ENCODE results near the gene CCDC87. TPM values are rescaled to one million over a fixed set of nuclear protein-coding genes. Genes with fewer than 3 reads are reported as not detected.
A peak's percentile ranks its signal among the peaks of the same experiment; 100 is the strongest.
"Not testable (repeated sequence)": the region's sequence is repeated elsewhere in the genome, so short reads cannot be mapped to it uniquely, and the experiment has no call there.

The CCDC87 gene
- total RNA-seq, 2 donors from 2014 or later = 0.19 to 0.50 TPM

- Mint-ChIP-seq H3K27ac (no peak overlapping the region), H3K9me3 (no peaks in the 10 kb centered on the region), H3K36me3 (peaks cover 46 to 51% of the 10 kb centered on the region in 2 donors)
- ATAC-seq (peak in 1 of 2 donors; percentile 8), DNase-seq (ENCODE audit: low spot score in 2 of 2) (peak in 1 of 2 donors; percentile 31)
These were observed 32.3 kb upstream of the CCDC87 start for GRCh38 chr11:66625041-66625751.

- ATAC-seq = peak in 1 of 2 donors; percentile 7
- no peaks in the 10 kb centered on the region for H3K9me3 Mint-ChIP-seq
These were observed 31.6 kb upstream of the CCDC87 start for GRCh38 chr11:66624450-66624849.

GRCh38 chr11:66619080-66619554 lies 26.3 kb upstream of the CCDC87 start:
- ATAC-seq (peak; percentile 25 to 26), DNase-seq (ENCODE audit: low spot score in 2 of 2) (no peak)
- Mint-ChIP-seq H3K9me3 (no peaks in the 10 kb centered on the region), H3K36me3 (peaks cover 54 to 65% of the 10 kb centered on the region in 2 donors), H3K27ac (peak overlapping the region; percentile 94 to 99)

More at GRCh38 chr11:66624450-66624849, 31.6 kb upstream of the CCDC87 start:
- no peak for DNase-seq (ENCODE audit: low spot score in 2 of 2)
- H3K36me3 Mint-ChIP-seq = peaks cover 46 to 51% of the 10 kb centered on the region in 2 donors
- H3K27ac Mint-ChIP-seq = no peak overlapping the region

- peak overlapping the region; percentile 94 to 99 for H3K27ac Mint-ChIP-seq
- no peak for ATAC-seq
- no peaks in the 10 kb centered on the region for H3K9me3 Mint-ChIP-seq
- no peak for DNase-seq (ENCODE audit: low spot score in 2 of 2)
- H3K36me3 Mint-ChIP-seq = peaks cover 37 to 51% of the 10 kb centered on the region in 2 donors
These were observed 24.4 kb upstream of the CCDC87 start for GRCh38 chr11:66617155-66617834.

GRCh38 chr11:66616379-66617154 lies 23.7 kb upstream of the CCDC87 start, which contains the start of gene RBM14:
Gene RBM14 (plus strand): TSS chr11:66616630. CDS start chr11:66616721, 91 bp downstream.
- ATAC-seq (peak; percentile 94 to 95), DNase-seq (ENCODE audit: low spot score in 2 of 2) (peak; percentile 97 to 99)
- Mint-ChIP-seq H3K9me3 (no peaks in the 10 kb centered on the region), H3K27ac (peak within 1 kb of the TSS; percentile 94 to 99), H3K36me3 (peaks cover 37 to 51% of the 10 kb centered on the region in 2 donors)

GRCh38 chr11:66614073-66614472 lies 21.2 kb upstream of the CCDC87 start:
- Mint-ChIP-seq H3K9me3 (no peaks in the 10 kb centered on the region), H3K36me3 (peaks cover 34 to 37% of the 10 kb centered on the region in 2 donors), H3K27ac (no peak overlapping the region)
- ATAC-seq (no peak), DNase-seq (ENCODE audit: low spot score in 2 of 2) (no peak)

GRCh38 chr11:66612458-66612857 lies 19.6 kb upstream of the CCDC87 start:
- no peaks in the 10 kb centered on the region for H3K9me3 Mint-ChIP-seq
- ATAC-seq (no peak), DNase-seq (ENCODE audit: low spot score in 2 of 2) (no peak)
- H3K27ac Mint-ChIP-seq = no peak overlapping the region
- peaks cover 18 to 21% of the 10 kb centered on the region in 2 donors for H3K36me3 Mint-ChIP-seq

- DNase-seq (ENCODE audit: low spot score in 2 of 2) (no peak), ATAC-seq (peak in 1 of 2 donors; percentile 18)
- Mint-ChIP-seq H3K9me3 (no peaks in the 10 kb centered on the region), H3K36me3 (peaks cover 2% of the 10 kb centered on the region in 2 donors), H3K27ac (no peak overlapping the region)
These were observed 17.1 kb upstream of the CCDC87 start for GRCh38 chr11:66609721-66610617.

GRCh38 chr11:66607126-66607834 lies 14.4 kb upstream of the CCDC87 start:
- Mint-ChIP-seq H3K9me3 (no peaks in the 10 kb centered on the region), H3K27ac (peak overlapping the region in 1 of 2 donors; percentile 75), H3K36me3 (peaks cover 4 to 5% of the 10 kb centered on the region in 2 donors)
- DNase-seq (ENCODE audit: low spot score in 2 of 2) (no peak), ATAC-seq (no peak)

GRCh38 chr11:66606608-66607007 lies 13.7 kb upstream of the CCDC87 start:
- not testable (repeated sequence) for H3K27ac Mint-ChIP-seq; H3K9me3 Mint-ChIP-seq; ATAC-seq; H3K36me3 Mint-ChIP-seq; DNase-seq (ENCODE audit: low spot score in 2 of 2)

- Mint-ChIP-seq H3K9me3 (no peaks in the 10 kb centered on the region), H3K36me3 (peaks cover 4 to 5% of the 10 kb centered on the region in 2 donors), H3K27ac (no peak overlapping the region)
- no peak for ATAC-seq
- no peak for DNase-seq (ENCODE audit: low spot score in 2 of 2)
These were observed 11.3 kb upstream of the CCDC87 start for GRCh38 chr11:66604155-66604554.

- Mint-ChIP-seq H3K36me3 (peaks cover 4 to 5% of the 10 kb centered on the region in 2 donors), H3K27ac (peak overlapping the region in 1 of 2 donors; percentile 49), H3K9me3 (no peaks in the 10 kb centered on the region)
- DNase-seq (ENCODE audit: low spot score in 2 of 2) = no peak
- ATAC-seq = no peak
These were observed 10.2 kb upstream of the CCDC87 start for GRCh38 chr11:66603072-66603471.

GRCh38 chr11:66600631-66601233 lies 7.9 kb upstream of the CCDC87 start:
- peaks cover 4 to 5% of the 10 kb centered on the region in 2 donors for H3K36me3 Mint-ChIP-seq
- H3K9me3 Mint-ChIP-seq = no peaks in the 10 kb centered on the region

GRCh38 chr11:66600219-66600618 lies 7.4 kb upstream of the CCDC87 start:
- no peak for DNase-seq (ENCODE audit: low spot score in 2 of 2)
- Mint-ChIP-seq H3K27ac (no peak overlapping the region), H3K36me3 (peaks cover 4 to 5% of the 10 kb centered on the region in 2 donors), H3K9me3 (no peaks in the 10 kb centered on the region)
- ATAC-seq = no peak

More at GRCh38 chr11:66600631-66601233, 7.9 kb upstream of the CCDC87 start:
- no peak for DNase-seq (ENCODE audit: low spot score in 2 of 2)
- ATAC-seq = no peak
- peak overlapping the region in 1 of 2 donors; percentile 85 for H3K27ac Mint-ChIP-seq

GRCh38 chr11:66598993-66599392 lies 6.1 kb upstream of the CCDC87 start:
- H3K9me3 Mint-ChIP-seq = no peaks in the 10 kb centered on the region
- no peak for DNase-seq (ENCODE audit: low spot score in 2 of 2)
- no peak for ATAC-seq
- no peak overlapping the region for H3K27ac Mint-ChIP-seq
- H3K36me3 Mint-ChIP-seq = no peaks in the 10 kb centered on the region
